Embryonic facial prominence (tissue), 1 donor: ENCODE results near the gene SORCS2.

Source experiments
- DNase-seq: peaks from one replicate; pipeline ENCODE4 v3.0.0-alpha.2; 2016; ENCODE audit errors: extremely low spot score

The SORCS2 gene

DNA sequence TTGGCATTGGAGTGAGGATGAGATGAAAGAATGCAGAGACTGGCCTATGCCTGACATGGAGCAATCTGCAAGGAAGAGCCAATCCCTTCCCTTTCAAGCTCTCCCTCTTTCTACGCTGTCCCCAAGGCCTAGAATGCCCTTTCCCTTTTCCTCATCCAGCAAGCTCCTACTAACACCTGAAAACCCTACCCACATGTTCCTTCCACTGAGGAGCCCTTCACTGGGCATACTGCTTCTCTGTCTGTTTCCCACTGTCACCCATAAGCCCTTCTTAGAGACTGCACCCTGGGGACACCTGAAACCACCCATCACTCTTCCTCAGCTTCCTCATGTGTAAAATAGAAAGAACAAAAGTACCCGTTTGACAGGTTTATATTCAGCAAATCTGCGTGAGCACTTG is 492.0 kb downstream of the SORCS2 start:
- no peak for DNase-seq

DNA sequence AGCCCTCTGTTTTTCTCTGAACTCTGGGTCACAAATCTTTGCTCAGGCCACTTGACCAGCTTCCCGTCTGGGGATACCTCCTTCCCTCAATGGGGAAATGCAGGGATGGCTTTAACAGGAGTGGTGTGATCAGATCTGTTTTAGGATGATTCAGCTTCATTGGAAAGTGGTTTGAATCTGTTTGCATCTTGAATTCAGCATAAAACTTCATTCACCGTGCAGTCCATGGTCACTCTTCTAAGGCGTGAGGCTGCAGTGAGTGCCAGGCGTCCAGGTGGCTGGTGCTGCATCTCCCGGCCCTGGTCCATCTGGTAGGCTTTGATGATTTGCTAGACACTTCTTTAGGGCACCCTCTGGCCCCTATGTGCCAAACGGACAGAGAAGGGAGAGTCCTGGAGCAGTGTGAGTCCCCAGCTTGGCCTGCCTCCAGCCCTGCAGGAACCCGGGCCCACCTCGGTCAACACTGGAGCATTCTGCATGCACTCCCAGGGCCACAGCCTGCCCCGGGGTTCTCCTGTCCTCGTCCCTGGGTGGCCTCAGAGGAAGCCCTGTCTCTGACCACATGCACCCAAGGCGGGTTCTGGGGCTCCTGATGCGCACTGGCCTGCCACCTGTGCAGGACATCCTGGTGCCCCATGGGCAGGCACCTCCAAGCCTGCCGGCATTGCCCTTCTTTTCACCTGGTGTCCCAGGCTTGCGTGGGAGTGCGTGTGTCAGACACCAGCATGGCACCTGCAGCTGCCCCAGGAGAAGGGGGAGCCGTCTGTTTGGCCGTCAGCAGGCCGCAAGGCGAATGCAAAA is 493.9 kb downstream of the SORCS2 start:
- no peak for DNase-seq

DNA sequence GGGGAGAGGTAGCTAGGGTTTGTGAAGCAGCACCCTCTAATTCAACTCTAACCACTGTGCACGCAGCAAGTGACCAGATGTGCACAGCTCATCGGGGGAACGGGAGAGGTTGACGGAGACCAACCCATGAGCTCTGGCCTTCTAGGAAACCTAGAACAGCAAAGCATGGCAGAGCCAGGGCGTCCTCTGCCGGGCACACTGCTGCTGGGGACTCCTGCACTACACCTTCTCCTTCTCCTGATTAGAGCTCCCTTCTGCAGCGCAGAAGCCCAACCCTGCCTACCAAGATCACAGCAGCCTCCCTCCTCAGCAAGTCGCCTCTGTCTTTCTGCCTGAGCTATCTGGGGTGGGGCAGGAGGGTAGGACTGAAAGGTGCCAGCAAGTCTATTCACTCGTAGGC is 494.7 kb downstream of the SORCS2 start:
- no peak for DNase-seq

- DNase-seq, result no peak
Observed at GRCh38 chr4:7687796-7688195, 495.5 kb downstream of the SORCS2 start.

DNA sequence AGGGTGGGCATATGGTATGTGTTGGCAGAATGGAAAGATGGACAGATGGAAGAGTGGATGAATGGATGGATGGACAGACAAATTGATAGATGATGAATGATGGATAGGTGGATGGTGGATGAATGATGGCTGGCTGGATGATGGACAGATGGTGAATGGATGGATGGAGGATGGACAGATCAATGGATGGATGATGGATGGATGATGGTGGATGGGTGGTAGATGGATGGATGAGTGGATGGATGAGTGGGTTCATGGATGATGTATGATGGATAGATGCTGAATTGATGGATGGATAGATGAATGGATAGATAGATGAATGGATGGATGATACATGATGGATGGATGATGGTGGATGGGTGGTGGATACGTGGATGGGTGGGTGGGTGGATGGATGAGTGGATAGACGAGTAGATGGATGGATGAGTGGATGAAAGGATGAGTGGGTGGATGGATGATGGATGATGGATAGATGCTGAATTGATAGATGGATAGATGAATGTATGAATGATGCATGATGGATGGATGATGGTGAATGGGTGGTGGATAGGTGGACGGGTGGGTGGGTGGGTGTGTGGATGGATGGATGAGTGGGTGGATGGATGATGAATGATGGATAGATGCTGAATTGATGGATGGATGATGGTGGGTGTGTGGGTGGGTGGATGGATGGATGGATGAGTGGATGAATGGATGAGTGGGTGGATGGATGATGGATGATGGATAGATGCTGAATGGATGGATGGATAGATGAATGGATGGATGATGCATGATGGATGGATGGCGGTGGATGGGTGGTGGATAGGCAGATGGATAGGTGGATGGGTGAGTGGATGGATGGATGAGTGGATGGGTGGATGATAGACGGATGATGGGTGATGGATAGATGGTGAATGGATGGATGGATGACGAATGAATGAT is 497.7 kb downstream of the SORCS2 start:
- no peak for DNase-seq

GRCh38 chr4:7691061-7691460 is 498.7 kb downstream of the SORCS2 start:
- no peak for DNase-seq

GRCh38 chr4:7691982-7692381 is 499.6 kb downstream of the SORCS2 start:
- DNase-seq, result no peak

DNA sequence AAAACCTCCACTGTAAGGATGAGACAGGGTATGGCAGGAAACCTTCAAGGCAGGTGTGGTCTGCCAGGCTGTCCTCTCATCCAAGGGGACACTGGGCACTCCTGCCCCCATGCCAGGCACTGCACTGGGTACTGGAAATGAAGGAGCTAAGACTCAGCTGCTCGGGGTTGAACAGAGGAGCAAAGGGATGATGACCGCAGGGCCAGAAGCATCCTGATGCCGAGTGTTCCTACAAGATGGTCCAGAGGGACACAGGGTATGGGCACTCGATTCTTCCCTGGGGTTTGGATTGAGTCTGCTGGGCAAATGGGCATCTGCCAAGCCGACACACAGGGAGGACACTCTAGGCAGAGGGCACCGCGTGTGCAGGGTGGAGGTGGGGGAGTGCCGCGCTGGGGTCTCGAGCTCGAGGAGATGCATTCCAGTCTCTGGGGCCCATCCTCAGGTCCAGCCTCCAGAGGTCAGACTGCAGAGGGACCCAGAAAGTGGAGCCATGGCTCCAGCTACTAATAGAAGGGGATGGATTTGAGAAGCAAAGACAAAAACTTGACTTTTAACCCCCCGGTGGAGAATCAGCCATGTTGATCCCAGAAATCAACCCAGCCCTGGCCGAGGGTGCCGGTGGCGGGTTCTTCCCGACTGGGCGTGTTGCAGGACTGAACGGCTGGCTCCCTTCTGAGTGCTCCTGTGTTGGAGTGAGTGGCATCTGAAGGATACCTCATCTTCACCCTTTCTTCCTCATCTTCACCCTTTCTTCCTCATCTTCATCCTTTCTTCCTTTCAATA is 500.3 kb downstream of the SORCS2 start:
- DNase-seq, result no peak

GRCh38 chr4:7693237-7693608 is 500.9 kb downstream of the SORCS2 start:
- no peak for DNase-seq

DNA sequence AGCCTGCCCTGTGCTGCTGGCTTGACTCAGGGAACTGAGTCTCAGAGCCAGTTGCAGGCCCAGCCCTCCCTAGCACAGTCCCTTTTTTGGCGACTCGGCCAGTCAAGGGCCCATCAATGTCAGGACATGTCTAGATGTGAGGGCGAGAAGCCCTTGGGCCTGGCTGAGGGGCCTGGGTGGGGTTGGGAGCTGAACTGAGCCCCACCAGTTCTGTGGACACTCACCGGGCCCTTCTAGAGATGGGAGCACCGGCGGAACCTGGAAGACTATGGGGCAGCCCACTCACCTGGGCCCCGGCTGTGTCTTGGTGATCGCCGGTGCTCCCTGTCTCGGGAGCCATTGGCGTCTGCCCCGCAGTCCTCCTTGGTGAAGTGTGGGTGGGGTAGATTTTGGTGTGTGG is 501.4 kb downstream of the SORCS2 start:
- DNase-seq, result no peak

DNA sequence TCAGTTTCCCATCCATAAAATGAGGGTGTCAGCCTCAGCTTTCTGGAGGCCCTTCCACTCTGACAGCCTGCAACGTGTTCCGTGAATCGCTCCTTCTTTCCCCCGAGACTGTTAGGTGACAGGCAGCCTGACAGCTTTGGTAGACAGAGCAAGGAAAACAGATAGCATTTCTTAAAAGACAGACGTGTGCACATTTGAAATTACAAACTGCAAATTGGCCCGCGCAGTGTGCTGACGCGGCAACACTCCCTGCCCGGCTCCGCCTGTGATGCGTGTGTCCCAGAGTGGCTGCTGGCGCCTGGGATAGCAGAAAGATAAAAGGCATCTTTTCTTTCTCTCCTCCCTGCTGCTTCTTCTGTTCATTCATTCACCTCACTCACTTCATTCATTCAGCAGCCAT is 502.0 kb downstream of the SORCS2 start:
- DNase-seq, result no peak

DNA sequence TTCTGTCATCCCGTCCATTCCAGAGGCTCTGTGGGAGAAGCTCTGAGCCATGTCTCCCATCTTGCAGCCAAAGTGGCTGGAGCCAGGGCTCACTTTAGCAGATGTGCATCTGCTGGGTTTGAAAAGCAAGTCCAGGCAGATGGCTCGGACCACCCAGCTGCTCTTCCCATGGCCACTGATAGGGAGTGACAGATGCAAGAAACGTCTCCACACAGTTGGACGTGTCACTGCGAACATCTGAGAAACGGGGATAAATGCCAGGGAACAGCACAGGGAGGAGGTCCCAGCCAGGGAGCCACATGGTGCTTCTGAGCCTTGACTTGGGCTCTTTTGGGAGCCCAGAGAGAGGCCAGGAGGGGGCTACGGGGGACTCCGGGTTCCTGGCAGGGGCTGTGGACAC is 505.0 kb downstream of the SORCS2 start:
- no peak for DNase-seq

- no peak for DNase-seq
Observed at GRCh38 chr4:7697821-7698220, 505.5 kb downstream of the SORCS2 start.

DNA sequence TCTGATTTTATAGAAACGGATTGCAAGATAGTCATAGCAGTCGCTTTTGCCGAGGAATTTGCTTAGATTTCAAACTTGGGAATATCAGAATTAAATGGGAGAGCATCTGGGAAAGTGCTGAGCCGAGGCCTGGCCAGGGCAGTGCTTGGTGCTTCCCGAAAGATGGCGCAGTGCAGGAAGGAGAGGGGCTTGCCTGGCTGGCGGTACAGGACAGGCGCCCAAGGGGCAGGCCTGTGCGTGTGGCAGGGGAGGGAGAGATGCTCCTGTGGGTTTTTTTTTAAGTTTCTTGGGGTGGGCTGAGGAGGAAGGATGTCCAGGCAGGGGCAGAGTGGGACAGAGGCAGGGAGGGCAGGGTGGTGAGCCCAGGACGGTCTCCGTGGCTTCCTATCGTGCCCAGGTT is 506.2 kb downstream of the SORCS2 start:
- DNase-seq, result no peak

DNA sequence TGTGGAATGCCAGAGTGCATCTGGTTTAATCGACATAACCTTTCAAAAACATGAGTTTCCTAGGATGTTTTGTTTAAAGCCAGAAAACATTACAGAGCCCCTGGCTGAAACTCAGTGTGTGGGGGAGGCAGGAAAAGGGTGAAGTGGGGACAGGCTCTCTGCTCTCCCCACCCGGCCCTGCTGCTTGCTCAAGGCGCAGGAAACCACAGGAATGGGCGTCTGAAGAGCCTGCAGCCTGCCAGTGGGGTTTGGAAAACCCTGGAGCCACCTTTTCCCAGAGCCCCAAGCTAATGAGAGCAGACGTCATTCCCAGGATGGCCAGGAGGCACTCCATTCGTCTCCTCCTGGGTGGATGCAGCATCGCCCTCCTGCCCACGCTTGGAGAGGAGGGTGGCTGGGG is 506.7 kb downstream of the SORCS2 start:
- no peak for DNase-seq

GRCh38 chr4:7699825-7700224 is 507.5 kb downstream of the SORCS2 start:
- no peak for DNase-seq

DNA sequence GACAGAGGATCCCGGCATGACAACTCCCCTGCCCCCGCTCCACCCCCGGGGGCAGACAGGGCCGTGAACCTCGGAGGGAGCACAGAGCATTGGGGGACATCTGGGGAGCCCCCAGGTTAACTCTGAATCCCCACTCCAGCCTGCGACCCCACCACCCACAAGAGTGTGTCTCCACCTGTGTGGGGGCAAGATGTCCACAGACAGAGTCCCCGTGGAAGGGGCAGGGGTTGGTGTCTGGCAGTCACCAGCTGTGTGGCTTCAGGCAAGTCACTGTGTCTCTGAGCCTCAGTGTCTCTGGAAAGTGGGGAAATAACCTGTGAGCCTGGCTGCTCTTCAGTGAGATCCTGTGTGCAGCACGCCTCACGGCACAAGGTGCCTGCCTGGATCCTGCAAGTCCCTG is 508.3 kb downstream of the SORCS2 start:
- no peak for DNase-seq

DNA sequence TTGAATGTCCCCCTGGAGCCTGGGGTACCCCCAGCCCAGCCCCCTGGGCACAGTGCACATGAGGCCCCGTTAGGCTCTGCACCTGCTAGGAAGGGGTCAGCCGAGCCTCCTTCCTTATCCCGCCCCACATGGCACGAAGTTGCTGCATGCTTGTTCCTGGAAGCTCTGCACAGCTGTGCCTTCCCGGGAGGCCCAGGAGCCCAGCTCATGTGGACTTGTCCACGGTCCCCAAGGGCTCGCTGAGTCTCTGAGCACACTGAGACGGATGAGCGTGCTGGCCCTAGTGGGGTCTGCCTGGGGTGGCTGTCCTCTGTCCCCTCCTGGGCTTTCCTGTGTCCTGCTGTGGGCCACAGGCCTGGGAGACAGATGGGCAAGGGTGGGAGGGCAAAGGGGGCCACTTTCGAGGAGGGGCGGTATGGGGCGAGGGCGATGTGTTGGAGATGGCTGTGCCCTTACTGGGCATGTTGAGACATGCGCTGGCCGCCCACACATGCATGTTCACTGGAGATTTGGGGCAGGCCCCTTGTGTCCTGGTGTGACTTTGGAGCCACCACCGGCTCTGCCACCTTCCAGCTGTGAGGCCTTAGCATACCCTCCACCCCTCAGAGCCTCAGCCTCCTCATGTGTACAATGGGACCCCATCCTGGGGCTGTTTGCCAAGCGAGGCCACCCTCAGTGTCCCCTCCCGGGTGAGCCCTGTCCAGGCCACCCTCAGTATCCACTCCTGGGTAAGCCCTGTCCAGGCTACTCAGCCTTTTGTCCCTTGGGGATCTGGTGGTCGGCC is 509.7 kb downstream of the SORCS2 start:
- DNase-seq, result no peak

DNA sequence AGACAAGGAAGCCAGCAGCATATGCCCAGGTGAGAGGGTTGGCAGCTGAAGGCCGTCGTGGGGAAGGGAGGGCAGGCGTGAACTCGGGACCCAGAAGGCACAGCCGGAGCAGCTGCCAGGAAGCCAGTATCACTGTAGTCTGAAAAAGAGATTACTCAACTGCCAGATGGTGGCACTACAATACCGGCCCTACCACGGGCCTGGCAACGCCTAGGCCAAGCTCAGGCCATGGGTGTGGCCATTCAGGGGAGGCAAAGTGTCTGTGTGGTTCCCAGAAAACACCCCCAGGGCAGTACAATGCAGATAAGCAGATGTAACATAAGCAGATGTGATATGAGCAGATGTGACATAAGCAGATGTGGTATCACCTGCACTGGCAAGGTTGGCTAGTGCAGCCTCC is 511.4 kb downstream of the SORCS2 start:
- no peak for DNase-seq

DNA sequence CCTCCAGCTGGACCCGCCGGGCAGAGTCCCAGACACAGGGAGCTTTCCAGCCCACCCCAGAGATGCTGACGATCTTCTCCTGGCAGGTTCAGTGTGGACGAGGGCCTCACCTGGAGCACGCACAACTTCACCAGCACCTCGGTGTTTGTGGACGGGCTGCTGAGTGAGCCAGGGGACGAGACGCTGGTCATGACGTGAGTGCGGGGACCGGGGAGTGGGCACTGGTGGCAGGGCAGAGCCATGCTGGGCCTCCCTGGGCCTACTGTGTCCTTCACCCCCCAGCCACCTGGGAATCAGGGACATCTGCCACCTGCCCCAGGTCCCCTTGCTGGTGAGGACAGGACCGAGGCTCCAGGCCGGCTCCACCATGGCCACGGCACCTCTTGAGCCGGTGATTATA is 511.8 kb downstream of the SORCS2 start:
- DNase-seq, result no peak

GRCh38 chr4:7704625-7705024 is 512.3 kb downstream of the SORCS2 start:
- no peak for DNase-seq

- no peak for DNase-seq
Observed at GRCh38 chr4:7705062-7705461, 512.7 kb downstream of the SORCS2 start.
